GM19395 (cell line): ENCODE results near the gene PPP1CA.

Source experiments
- ATAC-seq: cut with Tn5 transposase; IDR thresholded peaks from one replicate; pipeline ENCODE4 v1.9.1; 2021; ENCODE audit warnings: mild to moderate bottlenecking, moderate library complexity; ENCODE audit not compliant: unreplicated experiment

The PPP1CA gene

DNA sequence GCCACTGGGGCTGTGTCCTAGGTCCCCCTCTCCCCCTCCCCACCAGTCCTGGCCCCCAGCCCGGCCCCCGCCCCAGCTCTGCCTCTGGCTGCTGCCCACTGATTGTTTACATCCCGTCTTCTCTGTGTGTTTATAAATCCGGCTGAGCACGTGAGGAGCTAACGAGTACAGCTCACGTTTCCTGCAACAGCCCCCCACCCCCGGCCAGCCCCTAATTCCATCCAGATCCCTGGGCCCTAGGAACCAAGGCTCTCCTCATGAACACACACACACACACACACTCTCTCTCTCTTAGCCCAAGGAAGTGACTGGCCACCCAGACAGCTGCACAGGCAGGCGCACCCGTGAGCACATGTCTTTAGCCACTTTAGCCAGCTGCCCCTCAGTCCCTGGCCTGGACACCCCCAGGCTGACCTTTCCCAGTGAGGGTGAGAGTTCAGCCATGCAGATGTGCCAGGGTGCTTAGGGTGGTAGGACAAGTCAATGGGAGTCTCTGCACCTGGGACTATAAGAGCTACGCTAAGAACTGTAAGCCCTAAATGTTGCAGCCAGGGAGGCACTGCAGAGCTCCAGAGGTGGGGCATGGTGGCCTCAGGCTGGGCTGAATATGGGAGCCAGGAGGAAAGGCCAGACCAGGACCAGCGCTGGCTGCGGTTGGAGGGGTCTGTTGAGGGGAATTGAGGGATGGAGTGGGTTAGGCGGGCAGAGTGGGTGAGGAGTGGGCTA lies 31.1 kb downstream of the PPP1CA start:
- no peak for ATAC-seq

DNA sequence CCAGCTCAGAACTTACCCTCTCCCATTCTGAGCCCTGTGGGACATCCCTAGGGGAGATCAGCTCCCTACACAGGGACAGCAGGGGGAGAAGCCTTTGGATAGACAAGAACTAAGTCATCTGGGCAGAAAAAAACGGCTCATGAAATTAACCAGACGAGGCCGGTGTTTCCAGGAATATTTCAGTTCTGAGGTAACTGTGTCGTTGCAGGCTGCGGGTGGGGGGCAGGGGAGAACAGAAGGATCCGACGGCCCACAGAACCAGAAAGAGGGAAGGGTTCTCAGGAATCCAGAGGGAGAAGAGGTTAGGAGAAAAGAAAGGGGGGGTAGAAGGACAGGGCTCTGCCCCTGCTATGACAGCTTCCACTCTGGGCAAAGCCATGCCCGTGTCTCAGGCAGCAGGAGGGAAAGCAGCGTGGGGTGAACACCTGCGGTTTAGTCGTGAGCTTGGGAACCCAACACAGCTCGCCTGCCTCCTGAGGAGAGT lies 31.8 kb downstream of the PPP1CA start:
- ATAC-seq = no peak

DNA sequence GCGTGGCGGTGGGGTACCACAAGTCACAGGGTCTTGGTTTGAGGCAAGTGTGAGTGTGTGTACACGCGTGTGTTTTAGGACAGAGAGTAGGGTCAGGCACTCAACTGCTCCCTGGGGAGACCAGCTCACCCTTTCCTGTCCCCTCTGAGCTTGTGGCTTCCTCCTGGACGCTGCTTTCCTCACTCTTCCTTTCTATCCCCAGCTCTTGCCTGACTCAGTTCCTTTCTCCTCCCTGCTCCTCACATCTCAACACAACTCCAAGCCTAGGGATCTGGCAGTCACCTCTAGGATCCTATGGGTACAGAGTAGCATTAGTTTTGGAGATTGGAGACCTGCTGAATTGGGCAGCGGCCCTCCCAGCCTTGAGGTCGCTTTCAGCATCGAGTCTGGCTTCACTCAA lies 32.4 kb downstream of the PPP1CA start:
- ATAC-seq = no peak

DNA sequence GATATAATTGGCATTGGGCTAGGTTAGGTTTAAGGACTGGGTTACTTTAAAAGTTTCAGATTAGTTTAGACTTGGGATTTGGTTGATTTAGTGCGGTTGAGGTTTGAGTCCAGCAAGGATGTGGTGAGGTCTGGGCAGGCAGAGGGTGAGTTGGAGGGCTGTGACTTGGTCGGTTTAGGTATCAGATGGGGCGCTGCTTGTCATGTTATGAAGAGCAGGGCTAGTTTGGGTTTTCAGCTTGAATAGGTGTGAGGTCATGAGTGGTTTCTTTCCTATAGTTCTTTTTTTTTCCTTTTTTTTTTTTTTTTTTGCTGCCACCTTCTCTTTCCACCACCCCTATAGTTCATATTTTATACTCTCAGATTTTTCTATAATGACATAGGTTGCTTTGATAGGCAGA lies 33.0 kb downstream of the PPP1CA start:
- ATAC-seq = no peak

DNA sequence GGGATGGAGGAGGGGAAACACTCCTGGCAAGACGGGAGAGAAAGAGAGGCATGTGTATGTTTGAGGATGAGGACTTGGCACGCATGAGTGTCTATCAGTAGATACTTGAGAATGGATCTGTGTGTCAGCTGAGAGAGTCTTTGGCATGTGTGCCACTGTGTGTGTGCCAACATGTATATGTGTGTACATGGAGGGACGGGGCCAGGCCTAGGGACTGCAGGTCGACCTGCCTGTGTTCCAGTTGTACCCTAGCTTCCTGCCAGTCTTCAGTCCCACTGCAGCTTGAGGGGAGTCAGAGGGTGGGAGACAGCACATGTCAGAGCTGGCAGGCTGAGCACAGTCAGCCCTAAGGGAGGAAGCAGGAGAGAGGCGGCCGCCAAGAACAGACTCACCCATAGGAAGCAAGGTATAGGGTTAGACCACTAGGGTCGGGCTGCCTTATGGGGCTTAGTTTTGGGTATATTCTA lies 33.9 kb downstream of the PPP1CA start:
- ATAC-seq = no peak

DNA sequence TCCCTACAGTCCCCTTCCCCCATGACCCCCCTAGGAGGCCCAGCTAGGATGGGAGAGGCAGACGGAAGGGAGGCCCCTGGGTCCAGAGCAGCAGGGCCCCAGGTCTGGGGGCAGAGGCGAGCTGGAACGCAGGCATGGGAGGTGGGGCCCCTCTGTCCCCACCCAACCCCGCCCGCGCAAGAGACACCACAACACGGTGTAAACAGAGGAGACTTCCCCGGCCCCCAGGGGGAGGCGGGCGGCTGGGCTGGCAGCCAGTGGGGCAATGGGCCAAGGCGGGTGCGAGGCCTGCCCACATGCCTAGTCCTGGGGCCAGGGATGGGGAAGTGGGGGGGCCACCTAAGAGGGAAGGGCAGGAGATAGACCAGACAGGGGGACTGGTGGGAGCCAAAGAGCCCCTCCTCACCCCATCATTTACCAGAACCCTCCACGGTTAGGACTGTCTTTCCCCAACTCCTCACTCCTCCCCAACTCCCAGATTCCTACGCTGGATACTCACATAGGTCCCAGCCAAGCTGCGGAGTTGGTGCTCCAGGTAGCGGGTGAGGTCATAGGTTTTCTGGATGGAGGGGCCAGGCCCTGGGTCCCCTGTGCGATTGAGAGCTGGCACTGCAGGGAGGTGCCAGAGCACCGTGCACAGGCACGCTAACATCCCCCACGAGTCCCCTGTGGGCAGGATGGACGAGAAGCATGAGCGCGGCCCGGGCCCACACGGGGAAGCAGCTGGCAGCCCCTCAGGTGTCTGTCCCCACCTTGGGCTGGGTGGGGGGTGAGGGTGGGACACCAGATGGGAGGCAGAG lies 34.5 kb downstream of the PPP1CA start:
- no peak for ATAC-seq

DNA sequence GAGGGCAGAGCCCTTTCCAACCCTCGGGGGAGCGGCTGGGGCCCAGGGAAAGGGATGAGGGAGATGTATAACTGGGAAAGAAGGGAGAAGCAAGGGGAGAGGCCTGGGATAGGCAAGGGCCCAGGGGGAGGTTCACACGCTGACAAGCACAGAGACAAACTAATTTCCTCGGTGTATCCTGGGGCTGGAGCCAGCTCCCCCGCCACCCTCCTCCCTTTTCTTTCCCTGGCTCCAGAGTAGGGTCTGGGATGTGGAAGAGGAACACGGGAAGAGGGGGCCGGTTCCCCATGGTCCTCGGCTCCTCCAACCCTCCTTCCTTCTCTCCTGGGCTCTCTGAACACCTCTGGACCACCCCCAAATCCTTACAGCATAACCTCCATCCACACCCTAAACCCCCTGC lies 35.1 kb downstream of the PPP1CA start:
- ATAC-seq = no peak

DNA sequence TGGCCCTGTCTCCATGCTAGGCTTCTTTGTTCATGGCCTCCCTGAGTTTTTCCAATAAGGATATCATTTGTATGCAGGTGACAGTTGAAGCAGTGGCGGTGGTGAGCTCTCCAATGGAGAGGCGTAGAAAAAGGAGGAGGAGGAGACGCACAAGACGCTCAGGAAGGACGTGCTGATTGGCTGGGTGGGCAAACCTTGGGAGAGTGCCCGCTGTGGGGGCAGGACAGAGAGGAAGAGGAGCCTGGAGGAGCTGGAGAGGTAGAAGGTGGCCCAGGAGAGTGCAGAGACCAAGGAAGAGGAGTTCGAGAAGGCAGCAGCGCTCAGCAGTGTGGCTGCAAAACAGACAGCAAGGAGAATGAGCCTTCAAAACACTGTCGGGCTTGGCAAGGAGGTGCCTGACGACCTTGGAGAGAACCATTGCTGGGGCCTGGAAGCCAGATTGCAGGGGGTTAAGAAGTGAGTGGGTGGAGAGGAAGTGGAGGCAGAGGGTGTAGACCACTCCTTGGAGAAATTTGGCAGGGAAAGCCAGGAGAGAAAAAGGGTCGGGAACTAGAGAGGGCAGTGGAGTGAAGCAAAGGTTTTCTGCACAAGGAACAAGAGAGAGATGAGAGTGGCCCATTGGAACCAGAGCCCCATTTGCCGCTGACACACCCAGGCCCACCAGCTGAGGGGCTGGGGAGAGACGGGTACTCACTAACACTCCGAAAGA lies 35.8 kb downstream of the PPP1CA start:
- ATAC-seq = no peak

DNA sequence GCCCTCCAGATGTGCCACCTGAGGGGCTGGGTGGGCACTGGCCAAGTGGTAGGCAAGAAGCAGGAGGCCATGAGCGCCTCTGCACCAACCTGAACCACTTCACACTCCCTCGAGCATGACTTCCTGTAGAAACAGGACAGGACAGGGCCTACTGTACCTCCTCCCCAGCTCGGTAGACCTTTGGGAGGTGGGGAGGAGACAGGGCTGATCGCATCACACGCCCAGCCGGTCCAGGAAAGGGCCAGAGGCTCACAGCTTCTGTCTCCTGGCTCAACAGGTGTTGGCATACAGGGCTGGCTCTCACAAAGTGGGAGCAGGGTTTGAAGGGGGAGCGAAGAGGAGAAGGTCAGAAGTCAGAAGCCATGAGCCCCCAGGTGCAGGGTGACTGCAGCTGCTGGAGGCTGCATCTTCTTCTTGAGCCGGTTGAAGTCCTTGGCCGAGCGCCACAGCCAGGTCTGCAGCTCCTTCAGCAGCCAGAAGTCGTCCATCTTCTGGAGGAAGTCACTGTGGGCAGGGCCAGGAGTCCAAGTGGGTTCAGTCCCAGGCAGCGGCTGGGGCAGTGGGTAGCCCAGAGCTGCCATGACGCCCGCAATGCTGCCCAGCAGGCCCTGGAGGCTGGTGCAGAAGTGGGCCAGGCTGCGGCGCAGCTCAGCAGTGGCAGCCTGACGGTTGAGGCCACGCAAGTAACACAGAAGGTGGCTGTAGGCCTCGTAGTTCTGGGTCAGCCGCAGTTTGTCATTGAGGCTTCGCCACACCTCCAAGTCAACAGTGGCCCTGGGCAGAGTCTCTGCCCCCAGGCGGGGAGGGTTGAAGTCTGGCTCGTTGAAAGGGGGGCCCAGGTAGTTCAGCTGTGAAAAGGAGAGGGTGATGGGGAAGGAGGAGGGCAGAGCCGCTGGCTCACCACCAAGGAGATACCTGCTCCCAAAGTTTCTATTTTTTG lies 36.6 kb downstream of the PPP1CA start:
- no peak for ATAC-seq

DNA sequence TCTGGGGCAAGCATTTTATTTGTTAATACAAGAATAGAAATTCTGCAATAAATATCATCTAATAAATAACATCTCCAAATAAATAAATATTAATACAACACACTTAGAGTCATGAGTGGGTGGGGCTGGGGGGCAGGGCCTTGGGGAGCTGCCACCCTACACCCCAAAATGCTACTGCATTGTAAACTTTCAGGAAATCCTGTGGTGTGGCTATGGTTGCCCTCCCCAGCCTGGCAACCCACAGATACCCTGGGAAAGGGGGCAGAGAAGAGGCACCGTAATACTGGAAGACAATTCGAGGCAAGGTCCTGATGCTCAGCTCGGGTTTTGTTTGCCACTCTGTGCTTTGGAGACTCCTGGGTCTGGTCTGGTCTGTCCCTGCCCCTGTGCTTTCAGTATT lies 37.5 kb downstream of the PPP1CA start:
- no peak for ATAC-seq

DNA sequence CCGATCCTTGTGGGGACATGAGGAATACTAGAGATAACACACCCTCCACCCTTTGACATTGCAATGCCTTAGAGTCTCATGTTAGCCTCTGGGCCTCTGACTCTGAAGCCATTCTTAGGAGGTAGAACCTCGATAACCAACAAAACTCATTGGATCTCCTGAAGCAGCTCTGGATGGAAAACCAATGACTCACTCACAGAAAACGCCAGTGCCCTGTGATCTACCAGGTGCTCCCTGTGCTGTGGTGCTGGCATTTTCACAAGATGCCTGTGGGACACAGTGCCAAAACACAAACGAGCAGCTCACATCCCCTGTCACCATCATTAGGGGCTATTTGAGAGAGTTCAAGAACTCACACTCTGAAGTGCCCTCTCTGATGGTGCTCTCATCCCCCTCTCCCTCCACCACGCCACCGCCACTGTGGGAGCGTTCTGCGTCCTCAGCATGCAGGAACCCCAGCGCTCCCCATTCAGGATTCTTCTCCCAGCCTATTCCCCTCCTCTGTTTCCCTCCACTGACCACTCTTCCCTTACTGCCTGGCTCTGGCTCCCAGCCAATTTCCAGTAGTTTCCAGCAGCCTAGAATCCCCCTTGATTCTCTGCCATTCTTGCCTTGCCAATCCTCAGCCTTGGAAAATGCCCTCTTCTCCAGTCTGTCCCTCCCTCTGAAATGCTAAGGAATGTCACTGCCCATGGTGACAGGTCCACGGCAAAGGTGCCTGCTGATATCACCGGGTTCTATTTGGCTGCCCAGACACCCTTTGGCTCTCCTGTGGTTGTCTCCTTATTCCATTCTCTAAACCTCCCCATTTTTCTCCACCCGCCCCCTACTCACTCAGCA lies 43.6 kb downstream of the PPP1CA start:
- no peak for ATAC-seq

DNA sequence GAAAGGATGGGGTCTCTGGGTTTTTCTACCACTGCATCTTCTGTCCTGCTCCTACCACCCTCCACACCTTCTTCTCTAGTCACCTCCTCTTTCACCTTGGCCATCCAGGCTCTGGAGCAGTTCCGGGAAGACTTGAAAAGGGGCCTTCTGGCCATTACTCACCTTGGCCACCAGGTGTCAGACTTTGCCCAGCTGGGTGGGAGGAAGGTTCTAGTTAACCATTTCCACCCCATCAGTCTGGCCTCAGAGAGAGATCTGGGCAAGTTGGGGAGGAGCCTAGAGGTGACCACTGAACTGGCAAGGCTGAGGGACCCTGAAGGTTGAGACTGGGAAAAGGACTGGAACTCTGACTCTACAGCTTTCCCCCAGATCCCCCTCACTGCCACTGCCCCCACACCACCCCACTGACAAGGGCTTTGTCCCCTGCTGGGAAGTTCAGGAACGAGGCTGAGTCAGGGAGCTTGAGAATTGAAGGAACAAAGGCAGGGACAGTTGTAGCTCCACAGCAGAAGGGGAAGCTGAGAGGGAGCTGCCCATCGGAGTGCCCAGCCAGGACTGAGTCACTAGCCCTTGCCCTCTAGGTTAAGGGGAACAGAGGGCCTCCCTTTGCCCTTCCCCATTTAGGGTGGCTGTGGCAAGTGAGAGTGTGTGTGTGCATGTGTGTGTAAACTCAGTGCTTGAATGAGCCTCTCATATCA lies 44.6 kb downstream of the PPP1CA start:
- ATAC-seq = no peak

DNA sequence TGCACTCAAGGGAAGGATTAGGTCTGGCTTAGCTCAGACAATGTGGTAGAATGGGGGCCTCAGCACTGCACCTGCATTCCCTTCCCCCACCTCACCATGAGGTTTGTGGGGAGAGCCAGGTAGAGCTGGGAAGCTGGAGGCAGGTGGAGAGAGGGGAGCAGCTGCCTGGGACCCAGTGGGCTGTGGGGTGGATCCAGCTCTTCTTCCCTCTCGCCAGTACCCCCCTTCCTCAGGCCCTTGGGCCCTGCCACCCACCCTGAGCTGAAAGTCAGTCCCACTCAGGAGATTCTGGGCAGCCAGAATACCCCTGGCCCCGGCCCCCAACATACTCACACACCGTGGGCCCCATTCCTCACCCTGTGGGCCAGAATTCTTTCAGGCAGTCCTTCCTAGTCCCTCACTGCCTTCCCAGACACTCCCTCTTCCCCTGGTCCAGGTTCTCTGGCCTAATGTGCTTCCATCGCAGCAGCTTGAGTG lies 45.2 kb downstream of the PPP1CA start:
- no peak for ATAC-seq

DNA sequence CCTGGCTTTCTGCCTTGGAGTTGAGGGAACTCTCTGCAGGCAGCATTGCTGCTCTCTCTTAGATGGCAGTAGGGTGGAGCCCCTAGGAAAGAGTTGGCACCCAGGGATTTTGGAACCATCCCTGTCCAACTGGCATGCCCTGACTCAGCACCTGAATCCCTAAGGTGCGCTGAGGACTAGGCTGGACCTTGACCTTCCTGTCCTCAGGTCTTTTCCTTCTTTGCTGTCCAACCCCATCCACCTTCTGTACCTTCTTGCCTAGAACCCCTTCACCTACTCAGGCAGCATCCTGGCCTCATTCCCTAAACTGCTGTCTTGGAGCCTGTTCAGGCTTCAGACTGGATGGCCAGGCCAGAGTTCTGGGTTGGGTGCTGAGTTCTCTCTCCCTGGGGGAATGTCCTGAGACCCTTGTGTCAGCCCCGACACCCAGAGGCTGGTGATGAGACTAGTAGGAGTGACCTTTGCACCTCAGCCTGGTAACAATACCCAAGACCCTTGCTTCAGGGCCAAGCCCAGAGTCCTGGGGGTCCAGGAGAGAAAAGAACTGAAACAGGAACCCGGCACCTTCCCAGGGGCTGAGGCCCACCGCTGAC lies 45.8 kb downstream of the PPP1CA start:
- ATAC-seq = no peak

DNA sequence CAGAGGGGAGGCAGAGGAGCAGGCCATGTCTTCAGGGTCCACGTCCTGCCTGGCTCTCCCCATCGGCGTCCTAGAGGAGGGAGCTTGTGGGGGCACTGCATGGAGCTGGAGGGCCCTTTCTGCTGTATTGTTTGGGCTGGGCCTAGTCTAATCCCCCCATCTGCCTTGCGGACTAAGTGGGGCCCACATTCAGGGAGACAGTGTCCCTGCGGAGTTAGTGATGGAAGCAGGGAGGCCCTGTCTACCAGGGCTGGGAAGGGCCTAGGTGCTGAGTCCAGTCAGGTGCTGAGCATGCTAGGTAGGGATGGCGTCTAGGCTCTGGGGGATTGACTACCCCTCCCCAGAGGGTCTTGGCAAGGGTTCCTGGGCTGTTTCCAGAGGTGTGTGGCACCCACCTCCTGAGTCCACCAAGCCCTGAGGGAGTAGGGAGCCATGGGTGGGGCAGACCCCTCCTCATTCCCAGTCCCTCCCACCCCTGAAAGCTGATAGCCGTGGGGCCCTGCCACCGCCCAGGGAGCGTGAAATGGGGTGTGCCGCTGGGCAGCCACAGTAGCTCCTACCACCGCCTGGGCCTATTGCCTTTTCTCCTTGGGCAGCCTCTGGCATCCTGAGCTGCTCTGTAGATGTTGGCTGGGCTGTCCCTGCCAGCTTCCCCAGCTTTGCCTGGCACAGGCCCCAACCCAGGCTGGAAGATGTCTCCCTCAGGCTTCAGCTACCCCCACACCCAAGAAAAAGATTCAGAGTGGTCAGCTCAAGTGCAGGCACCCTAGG lies 46.5 kb downstream of the PPP1CA start:
- ATAC-seq = no peak

DNA sequence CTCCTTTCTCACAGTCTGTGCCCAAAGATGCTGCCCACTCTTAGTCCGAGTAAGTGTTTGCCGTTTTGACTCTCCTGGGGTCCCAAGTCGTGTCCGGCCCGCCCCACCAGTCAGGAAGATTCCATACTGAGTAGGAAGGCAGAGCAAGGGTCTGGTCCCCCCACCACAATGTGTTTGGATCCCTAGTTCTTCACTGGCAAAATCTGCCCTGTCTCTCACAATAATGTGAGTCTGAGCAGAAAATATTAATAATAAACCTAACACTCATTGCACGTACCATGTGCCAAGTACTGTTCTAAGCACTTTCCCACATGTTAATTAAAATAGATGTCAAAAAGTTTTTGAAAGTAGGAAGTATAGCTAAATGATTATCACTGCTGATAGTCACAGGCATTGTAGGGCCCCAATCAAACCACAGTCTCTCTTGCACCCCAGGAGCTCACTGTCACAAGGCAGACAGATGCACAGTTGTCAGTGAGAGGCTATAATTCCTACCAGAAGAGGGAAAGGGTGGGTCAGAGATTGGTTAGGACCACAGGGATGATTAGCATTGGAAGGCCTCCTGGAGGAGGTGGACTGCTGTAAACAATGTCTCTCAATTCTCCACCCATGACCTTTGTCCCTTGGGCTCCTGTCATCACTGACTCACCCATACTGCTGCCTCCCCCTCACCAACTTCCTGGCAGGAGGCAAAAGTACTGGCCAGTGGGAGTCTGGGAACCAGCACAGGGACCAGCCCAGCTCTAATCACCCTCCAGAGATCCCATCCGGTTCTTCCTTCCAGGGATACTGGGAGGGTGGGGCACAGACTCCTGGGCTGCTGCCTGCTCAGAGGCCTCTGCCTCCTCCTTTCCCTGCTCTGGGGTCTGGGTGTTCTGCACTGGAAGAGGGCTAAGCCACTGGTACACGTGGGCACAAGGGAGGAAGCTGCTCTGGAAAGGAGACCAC lies 47.3 kb downstream of the PPP1CA start:
- no peak for ATAC-seq
